GM12891 (cell line): ENCODE results near the gene ICA1.

Experiments used
- PAX5 ChIP-seq: IDR thresholded peaks from 2 replicates; pipeline ENCODE4 v1.6.1; 2011; ENCODE audit warnings: low read length, moderate library complexity, mild to moderate bottlenecking; ENCODE audit not compliant: insufficient read depth, severe bottlenecking
- POLR2A ChIP-seq: IDR thresholded peaks from 2 replicates; pipeline ENCODE4 v1.6.1; 2011; ENCODE audit warnings: low read depth, low read length, control low read depth
- POLR2AphosphoS5 ChIP-seq: IDR thresholded peaks from 2 replicates; pipeline ENCODE4 v1.6.1; 2011; ENCODE audit warnings: low read depth, low read length, control low read depth
- POU2F2 ChIP-seq: IDR thresholded peaks from 2 replicates; pipeline ENCODE4 v1.6.1; 2011; ENCODE audit warnings: low read depth, mild to moderate bottlenecking, control low read depth, low read length, moderate library complexity
- SPI1 ChIP-seq: IDR thresholded peaks from 2 replicates; pipeline ENCODE4 v1.6.1; 2011; ENCODE audit warnings: low read depth, low read length, control low read depth
- TAF1 ChIP-seq: IDR thresholded peaks from 2 replicates; pipeline ENCODE4 v1.6.1; 2011; ENCODE audit warnings: low read depth, low read length, control low read depth

DNA sequence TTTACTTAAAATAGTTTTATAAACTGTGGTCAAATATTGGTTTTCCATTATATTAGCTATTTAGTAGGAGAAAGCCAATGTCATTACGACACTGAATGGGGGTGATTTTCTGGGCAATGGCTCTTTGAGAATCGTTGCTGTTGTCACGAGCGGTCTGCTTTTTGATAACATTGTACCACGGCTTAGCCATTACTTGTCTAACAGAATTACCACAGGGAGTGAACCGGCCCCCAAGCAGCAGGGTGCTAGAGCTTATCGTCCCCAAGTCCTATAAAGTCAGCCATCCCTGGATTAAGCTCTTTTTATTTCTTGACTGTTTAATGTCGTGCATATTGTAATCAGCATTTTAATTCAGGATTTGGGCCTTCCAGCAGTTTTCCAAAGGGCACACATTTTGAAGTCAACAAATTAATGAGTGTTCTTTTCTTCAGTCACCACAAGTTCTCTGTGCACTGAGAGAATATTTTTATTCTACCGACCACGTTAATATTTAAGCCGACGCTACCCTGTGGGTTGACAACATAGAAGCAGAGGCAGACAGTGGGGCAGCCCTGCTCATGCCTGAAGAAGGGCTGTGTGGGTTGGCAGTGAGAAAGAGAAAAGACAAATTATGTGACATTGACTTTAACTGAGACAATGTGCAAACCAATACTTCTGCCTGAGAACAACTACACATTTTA is 125.8 kb downstream of the ICA1 start:
- TF ChIP-seq POLR2A (no peak), POLR2AphosphoS5 (no peak), SPI1 (no peak), TAF1 (no peak), PAX5 (no peak), POU2F2 (no peak)
